NCI-H1417 (cell line): ENCODE results near the gene TRPM3.

Experiments used
- DNase-seq, 3 experiments: peaks; one replicate each; lab custom pipeline; 2025; lab: John Stamatoyannopoulos, UW

Gene TRPM3

DNA sequence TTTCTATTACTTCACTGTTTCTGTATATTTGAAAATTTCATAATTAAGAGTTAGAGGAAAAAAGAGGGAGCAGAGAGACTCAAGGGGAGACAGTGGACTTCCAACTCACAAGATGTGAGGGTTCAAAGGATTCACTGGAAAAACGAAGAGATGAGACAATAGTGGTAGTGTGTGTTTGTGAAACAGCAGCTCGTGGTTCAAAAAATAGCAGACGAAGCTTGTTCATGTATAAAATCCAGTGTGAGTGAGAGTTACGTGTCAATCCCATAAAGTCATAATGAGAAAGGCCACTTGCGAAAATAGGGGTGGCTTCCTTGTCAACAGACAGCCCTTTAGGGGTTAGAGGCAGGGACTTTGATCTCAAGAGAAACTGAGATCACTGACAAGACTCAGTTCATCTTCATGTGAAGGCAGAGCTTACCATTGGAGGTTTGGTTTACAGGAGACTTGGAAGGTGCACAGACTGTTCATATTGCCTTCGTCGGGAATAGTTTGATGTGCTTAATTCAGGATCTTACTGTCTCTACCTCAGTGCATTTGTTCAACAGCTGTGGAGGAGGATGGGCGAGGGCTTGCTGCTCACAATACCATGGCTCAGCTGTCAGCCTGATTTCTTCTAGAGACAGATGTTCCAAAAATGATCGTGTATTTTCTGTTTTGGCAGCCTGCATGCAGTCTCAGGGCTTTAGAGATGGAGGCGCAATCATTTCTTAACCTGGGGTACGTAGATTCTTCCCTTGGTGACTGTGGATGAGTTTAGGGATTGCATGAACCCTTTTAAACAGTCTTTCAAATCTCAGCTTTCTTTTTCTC lies 601.3 kb downstream of the TRPM3 start:
- DNase-seq: no peak

- no peak for DNase-seq
Measured at GRCh38 chr9:70517926-70518610, 603.4 kb downstream of the TRPM3 start.

GRCh38 chr9:70514273-70514672 lies 607.1 kb downstream of the TRPM3 start:
- DNase-seq: peak in 1 of 3 experiments; percentile 12

- no peak for DNase-seq
Measured at GRCh38 chr9:70511858-70512257, 609.6 kb downstream of the TRPM3 start.

GRCh38 chr9:70510157-70510770 lies 611.2 kb downstream of the TRPM3 start:
- peak; percentile 11 to 29 (median 16) for DNase-seq

GRCh38 chr9:70506159-70506558 lies 615.3 kb downstream of the TRPM3 start:
- DNase-seq: no peak

- no peak for DNase-seq
Measured at GRCh38 chr9:70504834-70505233, 616.6 kb downstream of the TRPM3 start.

- DNase-seq: no peak
Measured at GRCh38 chr9:70502690-70503089, 618.7 kb downstream of the TRPM3 start.

GRCh38 chr9:70500793-70501192 lies 620.6 kb downstream of the TRPM3 start:
- no peak for DNase-seq

DNA sequence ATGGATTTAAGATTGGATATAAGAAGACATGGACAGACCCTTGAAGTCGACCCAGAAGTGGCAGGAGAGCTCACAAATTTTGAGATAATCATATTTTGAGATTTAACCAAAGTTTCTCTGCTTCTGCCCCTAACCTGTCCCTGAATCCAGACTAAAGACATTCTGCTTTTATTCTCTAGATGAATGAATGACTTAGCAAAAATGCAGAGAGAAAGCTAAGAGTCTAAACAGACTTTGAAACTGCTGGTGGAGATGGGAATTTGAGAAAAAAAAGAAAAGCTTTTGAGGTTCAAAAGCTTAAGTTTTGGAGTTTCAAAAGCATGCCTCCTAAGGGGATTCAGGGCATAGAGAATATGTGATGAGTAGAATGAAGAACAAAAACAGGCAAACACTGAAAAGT lies 621.8 kb downstream of the TRPM3 start:
- no peak for DNase-seq

- DNase-seq: no peak
Measured at GRCh38 chr9:70498866-70499265, 622.6 kb downstream of the TRPM3 start.

DNA sequence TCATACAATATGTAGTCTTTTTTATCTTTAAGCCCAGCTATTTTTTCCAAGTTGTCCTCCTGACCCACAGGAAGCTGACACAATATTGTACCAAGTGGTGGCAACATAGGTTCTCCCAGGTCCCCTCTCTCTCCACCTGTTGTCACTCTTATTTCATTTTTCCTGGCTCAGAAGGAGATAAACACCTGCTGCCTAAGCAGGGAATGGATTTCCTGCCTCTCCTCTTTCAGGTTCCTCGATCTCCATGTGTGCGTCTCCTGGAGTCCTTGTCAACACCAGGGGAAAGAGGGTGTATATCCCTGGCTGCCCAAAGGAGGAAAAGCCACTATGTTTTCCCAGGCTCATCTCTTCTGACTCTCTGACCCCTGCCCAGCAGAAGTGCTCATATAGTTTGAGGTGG lies 625.2 kb downstream of the TRPM3 start:
- no peak for DNase-seq

DNA sequence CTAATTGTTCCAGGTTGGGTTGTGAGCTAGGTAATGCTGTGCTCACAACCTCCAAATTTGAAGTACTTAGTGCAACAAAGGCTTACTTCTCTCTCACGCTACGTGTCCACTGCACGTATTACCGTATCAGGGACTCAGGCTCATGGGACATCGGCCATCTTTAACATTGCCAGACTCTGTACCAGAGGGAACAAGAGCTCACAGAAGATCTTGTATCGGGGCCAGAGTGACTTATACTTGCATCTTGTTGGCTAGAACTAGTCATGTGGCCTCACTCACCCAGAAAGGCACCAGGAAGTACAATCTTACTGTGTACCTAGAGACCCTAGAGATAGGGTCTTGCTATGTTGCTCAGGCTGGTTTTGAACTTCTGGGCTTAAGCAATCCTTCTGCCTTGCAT lies 625.9 kb downstream of the TRPM3 start:
- no peak for DNase-seq

- DNase-seq: no peak
Measured at GRCh38 chr9:70494221-70494620, 627.2 kb downstream of the TRPM3 start.

GRCh38 chr9:70493029-70493428 lies 628.4 kb downstream of the TRPM3 start:
- no peak for DNase-seq

GRCh38 chr9:70492319-70492777 lies 629.1 kb downstream of the TRPM3 start:
- DNase-seq: peak; percentile 20 to 62 (median 59)

DNA sequence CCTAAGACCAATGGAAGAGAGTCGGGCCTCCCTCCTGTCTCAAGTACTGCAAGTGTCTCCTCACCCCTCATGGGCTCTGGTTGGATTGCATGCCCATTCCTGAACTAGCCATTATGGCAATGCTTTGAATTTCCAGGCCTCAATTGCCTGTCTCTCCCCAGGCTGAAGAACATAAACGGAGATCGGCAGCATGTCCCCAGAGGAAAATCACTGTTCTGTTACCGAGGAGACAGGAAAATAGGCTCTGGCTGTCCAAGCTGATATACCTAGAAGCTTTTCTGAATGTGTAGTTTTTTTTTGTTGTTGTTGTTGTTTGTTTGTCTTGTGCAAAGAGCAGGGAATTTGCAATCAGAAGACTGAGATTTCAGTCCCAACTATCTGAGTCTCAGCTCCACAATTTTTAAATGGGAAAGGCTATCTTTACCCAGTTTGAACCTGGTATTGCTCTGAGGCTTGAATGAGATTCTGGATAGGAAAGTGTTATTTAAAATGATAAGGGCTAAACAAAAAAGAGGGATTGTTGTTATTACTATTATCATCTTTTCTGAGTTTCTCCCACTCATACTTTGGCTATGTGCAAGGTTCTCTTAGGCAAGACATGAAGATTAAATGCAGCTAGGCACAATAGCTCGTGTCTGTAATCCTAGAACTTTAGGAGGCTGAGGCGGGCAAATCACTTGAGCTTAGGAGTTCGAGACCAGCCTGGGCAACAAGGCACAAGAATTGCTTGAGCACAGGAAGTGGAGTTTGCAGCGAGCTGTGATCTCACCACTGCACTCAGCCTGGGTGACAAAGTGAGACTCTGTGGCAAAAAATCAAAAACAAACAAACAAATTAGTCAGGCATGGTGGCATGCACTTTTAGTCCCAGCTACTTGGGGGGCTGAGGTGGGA lies 629.7 kb downstream of the TRPM3 start:
- DNase-seq: no peak

DNA sequence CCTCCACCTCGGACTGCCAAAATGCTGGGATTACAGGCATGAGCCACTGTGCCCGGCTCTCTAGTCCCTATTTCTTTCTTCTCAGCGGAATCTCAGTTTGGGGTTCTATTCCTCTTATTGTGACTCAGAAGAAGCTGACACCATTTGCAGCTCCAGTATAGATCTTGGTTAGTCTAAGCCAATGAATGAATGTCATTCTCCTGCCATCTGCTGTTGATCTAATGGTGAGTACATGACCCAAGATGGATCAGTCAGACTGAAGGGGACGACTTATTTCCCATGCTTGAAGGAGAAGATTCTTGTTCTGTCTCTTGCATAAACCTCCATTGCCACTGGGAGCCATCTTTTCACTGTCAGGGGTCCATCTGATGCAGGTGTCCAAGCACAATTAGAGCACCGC lies 630.9 kb downstream of the TRPM3 start:
- no peak for DNase-seq

DNA sequence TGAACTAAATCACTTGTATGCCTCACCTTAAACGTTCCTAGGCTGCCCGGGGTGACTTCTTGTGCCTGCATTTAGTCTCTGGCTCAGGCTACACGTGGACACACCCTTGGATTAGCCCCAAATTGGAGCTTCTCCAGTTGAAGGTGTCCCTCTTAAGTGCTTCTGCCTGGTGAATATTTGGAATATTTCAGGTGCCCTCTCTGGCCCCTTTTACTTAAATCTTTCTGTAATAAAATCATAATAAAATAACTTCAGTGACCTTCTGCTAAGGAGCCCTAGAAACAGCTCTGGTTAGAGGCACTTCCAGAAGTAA lies 632.7 kb downstream of the TRPM3 start:
- DNase-seq: no peak

- DNase-seq: no peak
Measured at GRCh38 chr9:70488098-70488792, 633.2 kb downstream of the TRPM3 start.

DNA sequence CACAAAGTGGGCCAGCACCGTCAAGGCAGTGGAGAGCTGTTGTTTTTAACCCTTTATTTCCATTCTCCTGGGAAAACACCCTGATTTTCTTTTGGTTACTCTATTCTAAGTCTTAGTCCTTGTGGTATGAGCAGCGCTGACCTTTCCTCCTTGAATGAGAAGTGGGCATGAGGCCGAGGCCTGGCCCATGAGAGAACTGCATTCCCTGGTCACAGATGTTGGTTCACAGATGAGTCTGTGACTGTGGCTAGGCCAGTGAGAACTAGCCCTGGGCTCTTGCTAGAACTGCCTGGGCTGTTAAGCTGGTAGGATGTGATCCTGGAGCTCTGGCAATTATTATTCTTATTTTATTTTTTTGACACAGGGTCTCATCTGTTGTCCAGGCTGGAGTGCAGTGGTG lies 635.3 kb downstream of the TRPM3 start:
- DNase-seq: no peak
